Gastroesophageal sphincter (tissue), 3 donors: ENCODE measurements around the gene BCO2.

ENCODE experiments used
- POLR2AphosphoS5 ChIP-seq: sonication (generic); formaldehyde crosslinking; IDR thresholded peaks from one replicate; pipeline ENCODE4 v1.6.1; 2017; ENCODE audit warnings: antibody characterized with exemption
- TF ChIP-seq, protein P1 (sequence below), 4 experiments: fragments of 200-600 bp in 2 of 4; fragments of 450-650 bp in 2 of 4; sonication (generic) in 1 of 4; IDR thresholded peaks; one replicate each; pipeline ENCODE4 v1.5.1; 2017 to 2019; ENCODE audit warnings: antibody characterized with exemption in 4 of 4, mild to moderate bottlenecking in 2 of 4, moderate library complexity in 2 of 4

DNA sequence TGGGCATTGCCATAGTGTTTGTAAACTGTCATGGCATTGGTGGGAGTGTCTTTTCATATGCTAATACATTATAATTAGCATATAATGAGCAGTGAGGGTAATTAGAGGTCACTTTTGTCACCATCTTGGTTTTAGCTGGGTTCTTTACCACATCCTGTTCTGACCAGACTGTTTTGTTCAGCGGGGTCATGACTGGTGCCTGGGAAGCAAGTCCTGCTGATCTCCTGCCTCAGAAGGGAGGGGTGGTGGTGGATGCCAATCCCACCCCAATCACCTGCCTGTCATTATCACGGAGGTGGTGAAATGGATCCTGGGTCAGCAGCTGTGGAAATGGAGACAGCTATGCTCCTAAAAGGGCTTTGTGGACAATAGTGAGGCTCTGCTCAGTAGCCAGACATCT is 42.6 kb upstream of the BCO2 start:
- TF ChIP-seq POLR2AphosphoS5: no peak
- TF ChIP-seq, protein P1, sequence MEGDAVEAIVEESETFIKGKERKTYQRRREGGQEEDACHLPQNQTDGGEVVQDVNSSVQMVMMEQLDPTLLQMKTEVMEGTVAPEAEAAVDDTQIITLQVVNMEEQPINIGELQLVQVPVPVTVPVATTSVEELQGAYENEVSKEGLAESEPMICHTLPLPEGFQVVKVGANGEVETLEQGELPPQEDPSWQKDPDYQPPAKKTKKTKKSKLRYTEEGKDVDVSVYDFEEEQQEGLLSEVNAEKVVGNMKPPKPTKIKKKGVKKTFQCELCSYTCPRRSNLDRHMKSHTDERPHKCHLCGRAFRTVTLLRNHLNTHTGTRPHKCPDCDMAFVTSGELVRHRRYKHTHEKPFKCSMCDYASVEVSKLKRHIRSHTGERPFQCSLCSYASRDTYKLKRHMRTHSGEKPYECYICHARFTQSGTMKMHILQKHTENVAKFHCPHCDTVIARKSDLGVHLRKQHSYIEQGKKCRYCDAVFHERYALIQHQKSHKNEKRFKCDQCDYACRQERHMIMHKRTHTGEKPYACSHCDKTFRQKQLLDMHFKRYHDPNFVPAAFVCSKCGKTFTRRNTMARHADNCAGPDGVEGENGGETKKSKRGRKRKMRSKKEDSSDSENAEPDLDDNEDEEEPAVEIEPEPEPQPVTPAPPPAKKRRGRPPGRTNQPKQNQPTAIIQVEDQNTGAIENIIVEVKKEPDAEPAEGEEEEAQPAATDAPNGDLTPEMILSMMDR (IDR thresholded peaks at IDR 0.05): no peak
